ENCODE measurements around the gene SERPINB12. TPM values are rescaled to one million over a fixed set of nuclear protein-coding genes. Genes with fewer than 3 reads are reported as not detected.

Gene SERPINB12
- total and polyA plus RNA-seq, 2 donors (not counting 3 experiments of a cell fraction or from before 2014, with no cell fraction given), result not detected

DNA sequence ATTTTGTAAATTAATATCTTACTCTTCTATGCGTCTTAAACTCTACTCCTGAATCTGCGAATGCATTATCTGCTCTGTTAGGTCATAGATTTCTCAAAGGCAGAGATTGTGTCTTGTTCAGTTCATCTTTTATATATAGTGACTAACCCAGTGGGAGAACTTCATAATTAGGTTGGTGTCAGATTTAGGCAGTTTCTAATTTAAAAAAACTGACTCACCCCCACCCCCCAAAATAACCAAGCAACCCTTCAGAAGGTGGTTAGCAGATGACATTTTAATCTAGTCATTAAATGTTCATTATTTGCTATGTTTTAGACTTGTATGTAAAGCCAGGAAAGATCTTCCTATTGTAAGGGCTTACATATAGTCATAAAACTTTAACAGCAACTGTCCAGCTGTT, 10.4 kb downstream of the SERPINB12 start:
- intact Hi-C loops (cut with micrococcal nuclease), result no loop called here
- no peaks in the 10 kb centered on the region for H4K20me1 ChIP-seq (replicated peaks; ENCODE audit: control insufficient read depth, extremely low read depth, insufficient read depth, low read length)
- H3K27ac ChIP-seq (ENCODE audit: insufficient read depth, low read depth, low read length), result no peak overlapping the region
- H3K36me3 ChIP-seq (ENCODE audit: control insufficient read depth in 2 of 2, extremely low read depth in 1 of 2, insufficient read depth in 2 of 2, low read length in 2 of 2), result no peaks in the 10 kb centered on the region
- no peak for TF ChIP-seq JUN (IDR thresholded peaks at IDR 0.05; ENCODE audit: borderline replicate concordance, insufficient read depth, insufficient read length, low read depth)
- TF ChIP-seq, protein P1, sequence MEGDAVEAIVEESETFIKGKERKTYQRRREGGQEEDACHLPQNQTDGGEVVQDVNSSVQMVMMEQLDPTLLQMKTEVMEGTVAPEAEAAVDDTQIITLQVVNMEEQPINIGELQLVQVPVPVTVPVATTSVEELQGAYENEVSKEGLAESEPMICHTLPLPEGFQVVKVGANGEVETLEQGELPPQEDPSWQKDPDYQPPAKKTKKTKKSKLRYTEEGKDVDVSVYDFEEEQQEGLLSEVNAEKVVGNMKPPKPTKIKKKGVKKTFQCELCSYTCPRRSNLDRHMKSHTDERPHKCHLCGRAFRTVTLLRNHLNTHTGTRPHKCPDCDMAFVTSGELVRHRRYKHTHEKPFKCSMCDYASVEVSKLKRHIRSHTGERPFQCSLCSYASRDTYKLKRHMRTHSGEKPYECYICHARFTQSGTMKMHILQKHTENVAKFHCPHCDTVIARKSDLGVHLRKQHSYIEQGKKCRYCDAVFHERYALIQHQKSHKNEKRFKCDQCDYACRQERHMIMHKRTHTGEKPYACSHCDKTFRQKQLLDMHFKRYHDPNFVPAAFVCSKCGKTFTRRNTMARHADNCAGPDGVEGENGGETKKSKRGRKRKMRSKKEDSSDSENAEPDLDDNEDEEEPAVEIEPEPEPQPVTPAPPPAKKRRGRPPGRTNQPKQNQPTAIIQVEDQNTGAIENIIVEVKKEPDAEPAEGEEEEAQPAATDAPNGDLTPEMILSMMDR (IDR thresholded peaks at IDR 0.05; ENCODE audit: extremely low read depth in 1 of 2, insufficient read depth in 1 of 2, low read depth in 1 of 2, low read length in 2 of 2), result no peak
- TF ChIP-seq EZH2 (IDR thresholded peaks at IDR 0.05; ENCODE audit: borderline replicate concordance, low read depth, low read length, severe bottlenecking), result no peak
- TF ChIP-seq GATA2 (IDR thresholded peaks at IDR 0.05; ENCODE audit: insufficient read depth, insufficient read length, low read depth, low read length), result no peak
- TF ChIP-seq POLR2A (IDR thresholded peaks at IDR 0.05; ENCODE audit: low read depth, low read length), result no peak
- TF ChIP-seq POLR2AphosphoS5 (IDR thresholded peaks at IDR 0.05; ENCODE audit: insufficient read depth, low read depth, low read length), result no peak
- TF ChIP-seq FOS (IDR thresholded peaks at IDR 0.05; ENCODE audit: borderline replicate concordance, insufficient read depth, low read length), result no peak
- TF ChIP-seq MYC (IDR thresholded peaks at IDR 0.05; ENCODE audit: low read depth, low read length), result no peak
- TF ChIP-seq, protein P2, sequence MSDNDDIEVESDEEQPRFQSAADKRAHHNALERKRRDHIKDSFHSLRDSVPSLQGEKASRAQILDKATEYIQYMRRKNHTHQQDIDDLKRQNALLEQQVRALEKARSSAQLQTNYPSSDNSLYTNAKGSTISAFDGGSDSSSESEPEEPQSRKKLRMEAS (IDR thresholded peaks at IDR 0.05; ENCODE audit: insufficient read depth, insufficient read length), result no peak
- POLR2A ChIA-PET, result no interaction called here
- dilution Hi-C loops (cut with MboI; ENCODE audit: extremely low pct_ligation_motif_present, low sequenced_read_pairs), result no loop called here
- H3K4me1 ChIP-seq (ENCODE audit: control insufficient read depth, extremely low read depth, insufficient read depth, low read length), result no peaks in the 10 kb centered on the region
- FAIRE-seq, result no peak
- no TSS peak for BruUV-seq (replicated peaks)
- no peak overlapping the region for H3K4me2 ChIP-seq (ENCODE audit: insufficient read depth, low read length)
- no peaks in the 10 kb centered on the region for H3K9me1 ChIP-seq (replicated peaks; ENCODE audit: control insufficient read depth, extremely low read depth, insufficient read depth, low read length)
- H3K9ac ChIP-seq (replicated peaks; ENCODE audit: extremely low read depth, insufficient read depth, low read length), result no peak overlapping the region
- H3K27me3 ChIP-seq (ENCODE audit: control insufficient read depth in 2 of 2, insufficient read depth in 2 of 2, low read length in 2 of 2), result no peaks in the 10 kb centered on the region
- H3K79me2 ChIP-seq (ENCODE audit: control insufficient read depth, insufficient read depth, low read length), result no peaks in the 10 kb centered on the region
- no peak overlapping the region for H3K4me3 ChIP-seq (replicated peaks in 1 of 3; ENCODE audit: insufficient read depth in 1 of 3, low read depth in 1 of 3, low read length in 3 of 3)
- H3K9me3 ChIP-seq (replicated peaks; ENCODE audit: control insufficient read depth, insufficient read depth, low read length), result no peaks in the 10 kb centered on the region
- H2AFZ ChIP-seq (ENCODE audit: low read depth, low read length), result no peak overlapping the region
- DNase-seq (ENCODE audit: low read depth, low spot score), result no peak
- CTCF ChIA-PET, result interaction anchor here (2.0 kb wide), 1 partner anchor 26 kb away, joined by 4 read pairs; no protein-coding TSS in a partner anchor

All from endothelial cell of umbilical vein (primary cell).